Measurements from ENCODE around the gene MEGF10.

Gene MEGF10

GRCh38 chr5:127330116-127330515 lies 39.5 kb downstream of the MEGF10 start:
- no peaks in the 10 kb centered on the region for H3K36me3 ChIP-seq (replicated peaks; ENCODE audit: low read depth, low read length)
- no peaks in the 10 kb centered on the region for H3K27me3 ChIP-seq (ENCODE audit: low read depth, low read length)
- H2AFZ ChIP-seq (ENCODE audit: low read depth, low read length), result no peak overlapping the region
- H3K79me2 ChIP-seq (ENCODE audit: low read length), result no peaks in the 10 kb centered on the region
- no peak overlapping the region for H3K4me2 ChIP-seq (ENCODE audit: low read length)
- no peaks in the 10 kb centered on the region for H3K4me1 ChIP-seq (ENCODE audit: low read length)
- no peak overlapping the region for H3K4me3 ChIP-seq (ENCODE audit: low read length)
- no peak overlapping the region for H3K27ac ChIP-seq (ENCODE audit: low read length)
- H4K20me1 ChIP-seq (ENCODE audit: insufficient read depth, low read length), result no peaks in the 10 kb centered on the region
- TF ChIP-seq EZH2phosphoT487 (IDR thresholded peaks at IDR 0.05; ENCODE audit: low read depth) (no peak), CTCF (IDR thresholded peaks at IDR 0.05; ENCODE audit: low read depth, low read length) (no peak)
- no peaks in the 10 kb centered on the region for H3K9me3 ChIP-seq (ENCODE audit: insufficient read depth, low read length)
- no peak overlapping the region for H3K9ac ChIP-seq (ENCODE audit: low read length)

GRCh38 chr5:127331890-127332649 lies 41.5 kb downstream of the MEGF10 start:
- Histone ChIP-seq H3K79me2 (ENCODE audit: low read length) (no peaks in the 10 kb centered on the region), H4K20me1 (ENCODE audit: insufficient read depth, low read length) (no peaks in the 10 kb centered on the region), H3K27ac (ENCODE audit: low read length) (no peak overlapping the region), H3K4me2 (ENCODE audit: low read length) (no peak overlapping the region), H3K9ac (ENCODE audit: low read length) (no peak overlapping the region), H3K9me3 (ENCODE audit: insufficient read depth, low read length) (no peaks in the 10 kb centered on the region), H3K4me3 (ENCODE audit: low read length) (no peak overlapping the region), H3K36me3 (replicated peaks; ENCODE audit: low read depth, low read length) (no peaks in the 10 kb centered on the region), H3K4me1 (ENCODE audit: low read length) (no peaks in the 10 kb centered on the region), H3K27me3 (ENCODE audit: low read depth, low read length) (no peaks in the 10 kb centered on the region; the same call in 1 of the 2 replicates), H2AFZ (ENCODE audit: low read depth, low read length) (no peak overlapping the region)
- no peak for TF ChIP-seq CTCF (IDR thresholded peaks at IDR 0.05; ENCODE audit: low read depth, low read length)
- TF ChIP-seq EZH2phosphoT487 (IDR thresholded peaks at IDR 0.05; ENCODE audit: low read depth), result no peak

- Histone ChIP-seq H3K4me3 (ENCODE audit: low read length) (no peak overlapping the region), H3K79me2 (ENCODE audit: low read length) (no peaks in the 10 kb centered on the region), H3K27me3 (ENCODE audit: low read depth, low read length) (no peaks in the 10 kb centered on the region; the same call in 1 of the 2 replicates), H3K36me3 (replicated peaks; ENCODE audit: low read depth, low read length) (no peaks in the 10 kb centered on the region), H3K9me3 (ENCODE audit: insufficient read depth, low read length) (no peaks in the 10 kb centered on the region), H2AFZ (ENCODE audit: low read depth, low read length) (no peak overlapping the region), H4K20me1 (ENCODE audit: insufficient read depth, low read length) (no peaks in the 10 kb centered on the region), H3K4me1 (ENCODE audit: low read length) (no peaks in the 10 kb centered on the region), H3K4me2 (ENCODE audit: low read length) (no peak overlapping the region), H3K9ac (ENCODE audit: low read length) (no peak overlapping the region), H3K27ac (ENCODE audit: low read length) (no peak overlapping the region)
- TF ChIP-seq EZH2phosphoT487 (IDR thresholded peaks at IDR 0.05; ENCODE audit: low read depth) (no peak), CTCF (IDR thresholded peaks at IDR 0.05; ENCODE audit: low read depth, low read length) (no peak)
Measured at GRCh38 chr5:127333483-127333882, 42.9 kb downstream of the MEGF10 start.

- Histone ChIP-seq H3K4me1 (ENCODE audit: low read length) (no peaks in the 10 kb centered on the region), H3K9me3 (ENCODE audit: insufficient read depth, low read length) (no peaks in the 10 kb centered on the region), H3K79me2 (ENCODE audit: low read length) (no peaks in the 10 kb centered on the region), H2AFZ (ENCODE audit: low read depth, low read length) (no peak overlapping the region), H3K4me2 (ENCODE audit: low read length) (no peak overlapping the region), H3K36me3 (replicated peaks; ENCODE audit: low read depth, low read length) (no peaks in the 10 kb centered on the region), H3K27me3 (ENCODE audit: low read depth, low read length) (no peaks in the 10 kb centered on the region; the same call in 1 of the 2 replicates), H3K9ac (ENCODE audit: low read length) (no peak overlapping the region), H3K27ac (ENCODE audit: low read length) (no peak overlapping the region), H3K4me3 (ENCODE audit: low read length) (no peak overlapping the region), H4K20me1 (ENCODE audit: insufficient read depth, low read length) (no peaks in the 10 kb centered on the region)
- TF ChIP-seq CTCF (IDR thresholded peaks at IDR 0.05; ENCODE audit: low read depth, low read length) (no peak), EZH2phosphoT487 (IDR thresholded peaks at IDR 0.05; ENCODE audit: low read depth) (no peak)
Measured at GRCh38 chr5:127335381-127335780, 44.8 kb downstream of the MEGF10 start.
